ENCODE measurements around the gene PLCB3.
A peak's percentile ranks its signal among the peaks of the same experiment; 100 is the strongest.
"Not testable (repeated sequence)": the region's sequence is repeated elsewhere in the genome, so short reads cannot be mapped to it uniquely, and the experiment has no call there.

The PLCB3 gene

DNA sequence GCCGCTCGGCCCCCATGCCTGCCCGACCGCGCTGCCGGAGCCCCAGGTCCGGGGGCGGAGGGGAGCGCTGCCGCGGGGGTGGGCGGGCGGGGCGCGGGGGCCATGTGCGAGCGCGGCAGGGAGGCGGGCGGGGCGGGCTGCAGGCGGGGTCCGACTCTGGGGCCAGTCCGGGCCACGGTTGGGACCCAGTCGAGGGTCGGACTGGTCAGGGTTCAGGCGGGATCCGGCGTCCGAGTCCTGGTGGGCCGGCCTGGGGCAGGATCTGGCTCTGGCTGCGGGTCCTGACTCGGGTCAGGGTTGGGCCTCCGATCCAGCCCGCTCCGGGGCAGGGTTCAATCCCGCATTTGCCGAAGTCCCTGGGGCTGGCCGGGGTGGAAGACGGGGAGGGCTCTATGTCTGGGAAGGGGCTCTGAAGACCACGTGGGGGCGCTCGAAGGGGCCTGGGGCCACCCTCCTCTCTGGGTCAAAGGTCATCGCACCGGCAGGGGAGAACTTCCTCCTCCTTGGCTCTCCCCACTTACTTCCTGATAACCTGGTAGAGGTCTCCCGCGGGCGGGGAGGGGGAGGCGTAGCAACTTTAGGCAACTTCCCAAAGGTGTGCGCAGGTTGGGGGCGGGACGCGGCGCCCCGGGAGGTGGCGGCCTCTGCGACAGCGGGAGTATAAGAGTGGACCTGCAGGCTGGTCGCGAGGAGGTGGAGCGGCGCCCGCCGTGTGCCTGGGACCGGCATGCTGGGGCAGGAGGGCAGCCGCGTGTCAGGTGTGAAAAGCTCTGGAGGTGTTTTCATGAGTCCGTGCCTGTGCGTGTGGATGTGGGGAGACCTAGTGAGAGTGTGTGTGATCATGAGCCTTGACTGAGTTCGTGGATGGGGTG is 54.6 kb downstream of the PLCB3 start:
- peaks cover 7% of the 10 kb centered on the region for H3K79me2 ChIP-seq (ENCODE audit: control insufficient read depth, insufficient read depth, low read length)
- no peaks in the 10 kb centered on the region for H3K27me3 ChIP-seq (ENCODE audit: insufficient read depth, low read length, poor library complexity)
- peak overlapping the region; percentile 44 for H2BK5ac ChIP-seq (ENCODE audit: low read length)
- H3K4me1 ChIP-seq (ENCODE audit: control insufficient read depth, low read depth, low read length) = peaks cover 4% of the 10 kb centered on the region
- H3K79me1 ChIP-seq (ENCODE audit: low read length) = peaks cover 9% of the 10 kb centered on the region
- DNase-seq = peak; percentile 88
- no peak overlapping the region for H2BK120ac ChIP-seq (ENCODE audit: low read depth, low read length)
- peak overlapping the region; percentile 64 for H3K4me2 ChIP-seq (ENCODE audit: low read length)
- H3K9ac ChIP-seq (ENCODE audit: low read length) = peak overlapping the region; percentile 86
- peak overlapping the region; percentile 86 for H3K18ac ChIP-seq (ENCODE audit: low read length)
- H3K27ac ChIP-seq (ENCODE audit: low read depth, low read length) = peak overlapping the region; percentile 81
- no CpG with 5 or more reads among the region's 71 CpGs for WGBS (ENCODE audit: extremely low coverage, insufficient coverage, low lambda C conversion rate)
- no peaks in the 10 kb centered on the region for H3K36me3 ChIP-seq (ENCODE audit: control insufficient read depth, insufficient read depth, low read length)
- peak overlapping the region; percentile 90 for H3K23ac ChIP-seq (ENCODE audit: low read length)
- H4K8ac ChIP-seq (ENCODE audit: low read depth, low read length) = no peak overlapping the region
- peak overlapping the region; percentile 95 for H2AK5ac ChIP-seq (ENCODE audit: low read length)
- H2BK15ac ChIP-seq (replicated peaks; ENCODE audit: low read depth) = no peak overlapping the region
- no peak overlapping the region for H4K5ac ChIP-seq (ENCODE audit: low read length)
- peak overlapping the region; percentile 79 for H3K4me3 ChIP-seq (ENCODE audit: low read length)
- peak overlapping the region; percentile 41 for H3K4ac ChIP-seq (ENCODE audit: low read depth, low read length)
- peak overlapping the region; percentile 89 for H3K56ac ChIP-seq (ENCODE audit: low read length)

DNA sequence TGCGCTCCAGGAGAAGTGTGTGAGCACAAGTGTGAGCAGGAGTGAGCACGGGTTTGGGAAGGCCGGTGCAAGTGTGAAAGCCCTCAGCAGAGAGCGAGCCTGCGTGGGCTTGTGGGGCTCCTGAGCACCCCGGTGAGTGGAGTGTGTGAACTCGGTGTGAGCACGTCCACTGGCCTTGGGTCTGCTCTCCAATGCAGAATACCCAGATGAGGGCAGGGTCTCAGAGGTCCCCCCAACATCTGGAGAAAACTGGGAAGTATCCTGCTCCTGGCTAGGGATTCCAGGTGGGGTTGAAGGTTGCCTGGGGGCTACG is 55.2 kb downstream of the PLCB3 start:
- Histone ChIP-seq H4K5ac (ENCODE audit: low read length) (no peak overlapping the region), H3K56ac (ENCODE audit: low read length) (peak overlapping the region; percentile 89), H3K4me3 (ENCODE audit: low read length) (peak overlapping the region; percentile 79), H4K8ac (ENCODE audit: low read depth, low read length) (no peak overlapping the region), H2BK120ac (ENCODE audit: low read depth, low read length) (no peak overlapping the region), H3K79me2 (ENCODE audit: control insufficient read depth, insufficient read depth, low read length) (peaks cover 7% of the 10 kb centered on the region), H2BK15ac (replicated peaks; ENCODE audit: low read depth) (no peak overlapping the region), H3K36me3 (ENCODE audit: control insufficient read depth, insufficient read depth, low read length) (no peaks in the 10 kb centered on the region), H3K23ac (ENCODE audit: low read length) (peak overlapping the region; percentile 90), H3K4me2 (ENCODE audit: low read length) (peak overlapping the region; percentile 64), H2BK5ac (ENCODE audit: low read length) (peak overlapping the region; percentile 44), H3K18ac (ENCODE audit: low read length) (no peak overlapping the region), H3K4me1 (ENCODE audit: control insufficient read depth, low read depth, low read length) (peaks cover 4% of the 10 kb centered on the region), H3K27me3 (ENCODE audit: insufficient read depth, low read length, poor library complexity) (no peaks in the 10 kb centered on the region), H2AK5ac (ENCODE audit: low read length) (peak overlapping the region; percentile 95), H3K79me1 (ENCODE audit: low read length) (peaks cover 9% of the 10 kb centered on the region), H3K9ac (ENCODE audit: low read length) (peak overlapping the region; percentile 86), H3K4ac (ENCODE audit: low read depth, low read length) (no peak overlapping the region), H3K27ac (ENCODE audit: low read depth, low read length) (no peak overlapping the region)
- no CpG with 5 or more reads among the region's 9 CpGs for WGBS (ENCODE audit: extremely low coverage, insufficient coverage, low lambda C conversion rate)
- no peak for DNase-seq

DNA sequence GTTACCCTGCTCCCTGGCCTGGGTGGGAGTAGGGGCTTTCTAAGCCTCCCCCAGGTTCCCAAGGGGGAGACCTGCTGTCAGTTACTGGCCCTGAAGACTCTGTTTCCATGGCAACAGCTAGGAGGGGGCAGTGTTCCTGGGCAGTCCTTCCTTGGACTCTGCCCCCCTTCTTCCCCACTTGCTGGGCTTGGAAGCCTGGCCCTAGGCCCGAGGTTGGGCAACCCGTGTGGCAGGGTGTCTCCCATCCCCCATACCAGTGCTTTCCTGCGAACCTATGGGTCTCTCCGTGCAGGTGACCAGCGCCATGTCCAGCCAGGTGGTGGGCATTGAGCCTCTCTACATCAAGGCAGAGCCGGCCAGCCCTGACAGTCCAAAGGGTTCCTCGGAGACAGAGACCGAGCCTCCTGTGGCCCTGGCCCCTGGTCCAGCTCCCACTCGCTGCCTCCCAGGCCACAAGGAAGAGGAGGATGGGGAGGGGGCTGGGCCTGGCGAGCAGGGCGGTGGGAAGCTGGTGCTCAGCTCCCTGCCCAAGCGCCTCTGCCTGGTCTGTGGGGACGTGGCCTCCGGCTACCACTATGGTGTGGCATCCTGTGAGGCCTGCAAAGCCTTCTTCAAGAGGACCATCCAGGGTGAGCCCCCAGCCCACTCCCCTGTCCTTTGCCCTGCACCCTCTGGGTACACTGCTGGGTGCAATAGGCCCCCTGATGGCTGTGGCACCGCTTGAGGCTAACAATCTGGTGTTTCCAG is 55.7 kb downstream of the PLCB3 start:
- peak overlapping the region; percentile 64 for H3K4me2 ChIP-seq (ENCODE audit: low read length)
- no peak overlapping the region for H4K5ac ChIP-seq (ENCODE audit: low read length)
- H3K79me2 ChIP-seq (ENCODE audit: control insufficient read depth, insufficient read depth, low read length) = peaks cover 7% of the 10 kb centered on the region
- no peak overlapping the region for H2BK5ac ChIP-seq (ENCODE audit: low read length)
- no CpG with 5 or more reads among the region's 15 CpGs for WGBS (ENCODE audit: extremely low coverage, insufficient coverage, low lambda C conversion rate)
- H2BK15ac ChIP-seq (replicated peaks; ENCODE audit: low read depth) = no peak overlapping the region
- H3K36me3 ChIP-seq (ENCODE audit: control insufficient read depth, insufficient read depth, low read length) = no peaks in the 10 kb centered on the region
- H3K4me3 ChIP-seq (ENCODE audit: low read length) = no peak overlapping the region
- H3K9ac ChIP-seq (ENCODE audit: low read length) = peak overlapping the region; percentile 86
- DNase-seq = no peak
- H2BK120ac ChIP-seq (ENCODE audit: low read depth, low read length) = no peak overlapping the region
- no peaks in the 10 kb centered on the region for H3K27me3 ChIP-seq (ENCODE audit: insufficient read depth, low read length, poor library complexity)
- H3K4ac ChIP-seq (ENCODE audit: low read depth, low read length) = no peak overlapping the region
- H3K18ac ChIP-seq (ENCODE audit: low read length) = no peak overlapping the region
- H3K56ac ChIP-seq (ENCODE audit: low read length) = peak overlapping the region; percentile 89
- H3K4me1 ChIP-seq (ENCODE audit: control insufficient read depth, low read depth, low read length) = peaks cover 4% of the 10 kb centered on the region
- no peak overlapping the region for H3K27ac ChIP-seq (ENCODE audit: low read depth, low read length)
- H4K8ac ChIP-seq (ENCODE audit: low read depth, low read length) = no peak overlapping the region
- H3K79me1 ChIP-seq (ENCODE audit: low read length) = peaks cover 9% of the 10 kb centered on the region
- H3K23ac ChIP-seq (ENCODE audit: low read length) = peak overlapping the region; percentile 90
- peak overlapping the region; percentile 95 for H2AK5ac ChIP-seq (ENCODE audit: low read length)

DNA sequence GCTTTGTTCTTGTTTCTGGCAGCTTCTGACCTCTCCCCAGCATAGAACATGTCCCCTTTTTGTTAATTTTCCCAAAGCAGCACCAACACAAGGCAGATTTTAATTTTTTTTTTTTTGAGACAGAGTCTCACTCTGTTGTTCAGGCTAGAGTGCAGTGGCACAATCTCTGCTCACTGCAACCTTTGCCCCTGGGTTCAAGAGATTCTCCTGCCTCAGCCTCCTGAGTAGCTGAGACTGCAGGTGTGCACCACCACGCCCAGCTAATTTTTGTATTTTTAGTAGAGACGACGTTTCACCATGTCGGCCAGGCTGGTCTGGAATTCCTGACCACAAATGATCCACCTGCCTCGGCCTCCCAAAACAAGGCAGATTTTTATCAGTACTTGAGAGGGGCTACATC is 56.5 kb downstream of the PLCB3 start:
- H3K4me3 ChIP-seq (ENCODE audit: low read length); H3K4me1 ChIP-seq (ENCODE audit: control insufficient read depth, low read depth, low read length); H3K79me1 ChIP-seq (ENCODE audit: low read length); H3K9ac ChIP-seq (ENCODE audit: low read length); H3K18ac ChIP-seq (ENCODE audit: low read length); H2BK15ac ChIP-seq (replicated peaks; ENCODE audit: low read depth); H3K79me2 ChIP-seq (ENCODE audit: control insufficient read depth, insufficient read depth, low read length); H4K8ac ChIP-seq (ENCODE audit: low read depth, low read length); H2AK5ac ChIP-seq (ENCODE audit: low read length); DNase-seq; H3K27ac ChIP-seq (ENCODE audit: low read depth, low read length); H3K23ac ChIP-seq (ENCODE audit: low read length); H3K56ac ChIP-seq (ENCODE audit: low read length); H3K27me3 ChIP-seq (ENCODE audit: insufficient read depth, low read length, poor library complexity); H2BK120ac ChIP-seq (ENCODE audit: low read depth, low read length); H3K4me2 ChIP-seq (ENCODE audit: low read length); H4K5ac ChIP-seq (ENCODE audit: low read length); H3K36me3 ChIP-seq (ENCODE audit: control insufficient read depth, insufficient read depth, low read length); H2BK5ac ChIP-seq (ENCODE audit: low read length); H3K4ac ChIP-seq (ENCODE audit: low read depth, low read length): not testable (repeated sequence)
- WGBS (ENCODE audit: extremely low coverage, insufficient coverage, low lambda C conversion rate) = no CpG with 5 or more reads among the region's 5 CpGs

DNA sequence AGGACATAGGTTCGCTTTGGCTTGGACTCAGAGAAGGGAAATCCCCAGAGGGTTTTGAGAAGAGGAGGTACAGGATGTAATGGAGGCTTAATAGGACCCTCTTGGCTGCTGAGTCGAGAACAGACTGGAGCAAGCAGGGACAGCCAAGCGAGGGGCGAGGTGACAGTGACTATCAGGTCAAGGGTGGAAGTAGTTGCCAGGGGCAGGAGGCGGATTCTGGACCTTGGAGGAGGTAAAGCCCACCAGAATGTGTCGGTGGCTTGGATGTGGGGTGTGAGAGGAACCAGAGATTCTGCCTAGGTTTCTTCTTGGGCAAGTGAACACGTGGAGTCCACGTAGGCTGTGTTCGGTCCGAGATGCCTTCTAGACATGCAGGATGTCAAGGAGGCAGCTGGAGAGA is 61.6 kb downstream of the PLCB3 start:
- no peak overlapping the region for H3K4me2 ChIP-seq (ENCODE audit: low read length)
- H2BK120ac ChIP-seq (ENCODE audit: low read depth, low read length) = no peak overlapping the region
- H3K4me3 ChIP-seq (ENCODE audit: low read length) = no peak overlapping the region
- H2AK5ac ChIP-seq (ENCODE audit: low read length) = no peak overlapping the region
- WGBS (ENCODE audit: extremely low coverage, insufficient coverage, low lambda C conversion rate) = no CpG with 5 or more reads among the region's 10 CpGs
- H2BK5ac ChIP-seq (ENCODE audit: low read length) = no peak overlapping the region
- H3K9ac ChIP-seq (ENCODE audit: low read length) = no peak overlapping the region
- H3K4me1 ChIP-seq (ENCODE audit: control insufficient read depth, low read depth, low read length) = no peaks in the 10 kb centered on the region
- peaks cover 4% of the 10 kb centered on the region for H3K79me2 ChIP-seq (ENCODE audit: control insufficient read depth, insufficient read depth, low read length)
- no peak overlapping the region for H2BK15ac ChIP-seq (replicated peaks; ENCODE audit: low read depth)
- H3K18ac ChIP-seq (ENCODE audit: low read length) = no peak overlapping the region
- no peak overlapping the region for H3K4ac ChIP-seq (ENCODE audit: low read depth, low read length)
- DNase-seq = no peak
- no peak overlapping the region for H3K56ac ChIP-seq (ENCODE audit: low read length)
- H3K36me3 ChIP-seq (ENCODE audit: control insufficient read depth, insufficient read depth, low read length) = no peaks in the 10 kb centered on the region
- no peak overlapping the region for H4K8ac ChIP-seq (ENCODE audit: low read depth, low read length)
- H3K23ac ChIP-seq (ENCODE audit: low read length) = no peak overlapping the region
- H4K5ac ChIP-seq (ENCODE audit: low read length) = no peak overlapping the region
- H3K79me1 ChIP-seq (ENCODE audit: low read length) = no peaks in the 10 kb centered on the region
- H3K27ac ChIP-seq (ENCODE audit: low read depth, low read length) = no peak overlapping the region
- H3K27me3 ChIP-seq (ENCODE audit: insufficient read depth, low read length, poor library complexity) = no peaks in the 10 kb centered on the region
